ENCODE measurements around the gene RPS27A. TPM values are rescaled to one million over a fixed set of nuclear protein-coding genes. Genes with fewer than 3 reads are reported as not detected.
A peak's percentile ranks its signal among the peaks of the same experiment; 100 is the strongest.

The RPS27A gene
- total and polyA plus RNA-seq, 9 of the 15 experiments (the other 6 are each of a cell fraction or from before 2014, with no cell fraction given): 1,383 to 3,282 (median 2,242) TPM

GRCh38 chr2:55225481-55226020 lies 6.9 kb upstream of the RPS27A start:
- intact Hi-C loops (cut with micrococcal nuclease) (no loop called here), in situ Hi-C loops (cut with MboI) (no loop called here)
- CTCF ChIA-PET (ENCODE audit: low intra/inter-chr PET ratio): no interaction called here
- no peak for DNase-seq (ENCODE audit: extremely low read depth in 1 of 4, low spot score in 3 of 4)
- Histone ChIP-seq H3K9ac (ENCODE audit: insufficient read depth in 1 of 2, low read depth in 2 of 2, low read length in 2 of 2) (peak overlapping the region in 1 of 2 experiments; percentile 54; a peak in 1 of 4 replicates), H3K27ac (ENCODE audit: extremely low read depth, low read depth, low read length) (no peak overlapping the region), H3K4me1 (replicated peaks in 1 of 2; ENCODE audit: control insufficient read depth in 2 of 2, insufficient read depth in 2 of 2, low read length in 2 of 2) (peaks cover 19 to 43% of the 10 kb centered on the region in 2 experiments), H3K9me1 (ENCODE audit: control insufficient read depth, insufficient read depth, low read length) (no peaks in the 10 kb centered on the region), H3K79me2 (ENCODE audit: control insufficient read depth, insufficient read depth, low read length) (peaks cover 25% of the 10 kb centered on the region), H3K4me2 (ENCODE audit: insufficient read depth, low read length) (no peak overlapping the region), H3K27me3 (ENCODE audit: control insufficient read depth in 2 of 2, insufficient read depth in 2 of 2, low read length in 2 of 2) (no peaks in the 10 kb centered on the region), H4K20me1 (replicated peaks; ENCODE audit: control insufficient read depth, insufficient read depth, low read length) (no peaks in the 10 kb centered on the region), H3K9me3 (replicated peaks; ENCODE audit: control insufficient read depth, insufficient read depth, low read depth, low read length) (no peaks in the 10 kb centered on the region), H2AFZ (ENCODE audit: low read depth, low read length) (no peak overlapping the region), H3K36me3 (ENCODE audit: control insufficient read depth, insufficient read depth, low read length) (0 out of 3 replicates have a peak, but pooled peaks cover 3% of the 10 kb centered on the region), H3K4me3 (no peak overlapping the region)
- BruUV-seq (replicated peaks): no TSS peak
- POLR2A ChIA-PET: interaction anchor here (0.6 to 2.4 kb wide), 4 partner anchors 14 to 379 kb away, joined by 3 to 17 read pairs (median 3); no protein-coding TSS in a partner anchor
- 92% methylated on average over 14 of the region's 19 CpGs for WGBS (ENCODE audit: insufficient coverage, low coverage, missing lambda C conversion rate)
- FAIRE-seq: no peak
- ATAC-seq: no peak
- TF ChIP-seq, protein P1, sequence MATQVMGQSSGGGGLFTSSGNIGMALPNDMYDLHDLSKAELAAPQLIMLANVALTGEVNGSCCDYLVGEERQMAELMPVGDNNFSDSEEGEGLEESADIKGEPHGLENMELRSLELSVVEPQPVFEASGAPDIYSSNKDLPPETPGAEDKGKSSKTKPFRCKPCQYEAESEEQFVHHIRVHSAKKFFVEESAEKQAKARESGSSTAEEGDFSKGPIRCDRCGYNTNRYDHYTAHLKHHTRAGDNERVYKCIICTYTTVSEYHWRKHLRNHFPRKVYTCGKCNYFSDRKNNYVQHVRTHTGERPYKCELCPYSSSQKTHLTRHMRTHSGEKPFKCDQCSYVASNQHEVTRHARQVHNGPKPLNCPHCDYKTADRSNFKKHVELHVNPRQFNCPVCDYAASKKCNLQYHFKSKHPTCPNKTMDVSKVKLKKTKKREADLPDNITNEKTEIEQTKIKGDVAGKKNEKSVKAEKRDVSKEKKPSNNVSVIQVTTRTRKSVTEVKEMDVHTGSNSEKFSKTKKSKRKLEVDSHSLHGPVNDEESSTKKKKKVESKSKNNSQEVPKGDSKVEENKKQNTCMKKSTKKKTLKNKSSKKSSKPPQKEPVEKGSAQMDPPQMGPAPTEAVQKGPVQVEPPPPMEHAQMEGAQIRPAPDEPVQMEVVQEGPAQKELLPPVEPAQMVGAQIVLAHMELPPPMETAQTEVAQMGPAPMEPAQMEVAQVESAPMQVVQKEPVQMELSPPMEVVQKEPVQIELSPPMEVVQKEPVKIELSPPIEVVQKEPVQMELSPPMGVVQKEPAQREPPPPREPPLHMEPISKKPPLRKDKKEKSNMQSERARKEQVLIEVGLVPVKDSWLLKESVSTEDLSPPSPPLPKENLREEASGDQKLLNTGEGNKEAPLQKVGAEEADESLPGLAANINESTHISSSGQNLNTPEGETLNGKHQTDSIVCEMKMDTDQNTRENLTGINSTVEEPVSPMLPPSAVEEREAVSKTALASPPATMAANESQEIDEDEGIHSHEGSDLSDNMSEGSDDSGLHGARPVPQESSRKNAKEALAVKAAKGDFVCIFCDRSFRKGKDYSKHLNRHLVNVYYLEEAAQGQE (IDR thresholded peaks at IDR 0.05; ENCODE audit: borderline replicate concordance): no peak
- TF ChIP-seq, protein P1 (CRISPR knock-in tag; IDR thresholded peaks at IDR 0.05; ENCODE audit: low read depth): no peak
- no peak for TF ChIP-seq ZNF3 (CRISPR knock-in tag; IDR thresholded peaks at IDR 0.05)
- no peak for TF ChIP-seq BDP1 (IDR thresholded peaks at IDR 0.05; ENCODE audit: insufficient read depth, insufficient read length)
- no peak for TF ChIP-seq ZBTB34 (CRISPR knock-in tag; IDR thresholded peaks at IDR 0.05)
- TF ChIP-seq NBN (IDR thresholded peaks at IDR 0.05; ENCODE audit: low read depth): no peak
- TF ChIP-seq RBM39 (optimal IDR thresholded peaks at IDR 0.05; ENCODE audit: low read depth, low read length): no peak
- no peak for TF ChIP-seq ZNF197 (CRISPR knock-in tag; IDR thresholded peaks at IDR 0.05; ENCODE audit: low read depth)
- no peak for TF ChIP-seq BHLHE40 (IDR thresholded peaks at IDR 0.05; ENCODE audit: low read length)
- no peak for TF ChIP-seq ZNF79 (CRISPR knock-in tag; IDR thresholded peaks at IDR 0.05; ENCODE audit: low read depth)
